ENCODE measurements around the gene SMIM21. TPM values are rescaled to one million over a fixed set of nuclear protein-coding genes. Genes with fewer than 3 reads are reported as not detected.

Gene SMIM21
- not detected for total RNA-seq

DNA sequence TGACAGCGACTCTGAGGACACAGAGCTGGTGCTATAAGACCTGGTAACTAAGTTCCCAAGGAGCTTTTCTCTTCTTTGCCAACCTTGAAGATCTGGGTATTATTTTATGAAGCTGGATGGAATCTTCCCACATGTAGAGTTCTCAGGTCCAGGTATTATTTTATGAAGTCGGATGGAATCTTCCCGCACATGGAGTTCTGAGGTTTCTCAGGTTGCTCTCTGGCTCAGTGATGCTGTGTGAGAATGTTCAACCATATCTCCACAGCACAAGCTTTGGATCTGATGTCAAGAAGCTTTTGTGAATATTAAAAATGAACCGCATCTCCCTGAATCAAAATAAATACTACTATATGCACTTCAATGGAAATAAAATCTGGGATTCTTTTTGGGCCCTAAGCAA is at the start of gene SMIM21:
Gene SMIM21, minus strand, starts transcription at position 101 of the 400 bp plus-strand sequence. CDS start 140 bp downstream, outside the sequence.
- ATAC-seq (replicated peaks) = no peak
- no peaks in the 10 kb centered on the region for H3K4me1 Mint-ChIP-seq
- H3K4me3 Mint-ChIP-seq = no peak within 1 kb of the TSS
- H3K27ac Mint-ChIP-seq = no peak within 1 kb of the TSS
- no peaks in the 10 kb centered on the region for H3K36me3 Mint-ChIP-seq (ENCODE audit: low read depth)
- peaks cover 21% of the 10 kb centered on the region for H3K27me3 Mint-ChIP-seq
- no peaks in the 10 kb centered on the region for H3K9me3 Mint-ChIP-seq

DNA sequence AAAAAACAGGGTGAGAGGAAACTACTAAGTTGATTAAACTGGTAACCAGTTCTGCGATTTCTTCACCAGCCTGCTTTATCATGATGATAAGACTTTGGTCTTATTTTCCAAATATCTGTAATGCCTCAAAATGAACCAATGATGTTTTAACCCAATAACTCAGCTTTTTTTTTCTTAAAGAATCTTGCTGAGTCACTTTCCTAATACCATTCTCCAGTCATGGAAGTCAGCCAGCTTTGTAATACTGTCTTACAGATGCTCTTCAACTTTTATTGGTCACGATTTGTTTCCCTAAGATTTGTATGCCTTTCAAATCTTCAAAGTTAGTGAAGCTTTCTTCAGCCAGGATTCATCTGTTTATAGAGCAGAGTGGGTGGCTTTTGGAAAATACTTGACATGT is 47.7 kb upstream of the SMIM21 start:
- Mint-ChIP-seq H3K27me3 (peaks cover 15% of the 10 kb centered on the region), H3K4me3 (no peak overlapping the region), H3K27ac (no peak overlapping the region), H3K4me1 (no peaks in the 10 kb centered on the region), H3K36me3 (ENCODE audit: low read depth) (no peaks in the 10 kb centered on the region), H3K9me3 (no peaks in the 10 kb centered on the region)
- ATAC-seq (replicated peaks) = no peak

DNA sequence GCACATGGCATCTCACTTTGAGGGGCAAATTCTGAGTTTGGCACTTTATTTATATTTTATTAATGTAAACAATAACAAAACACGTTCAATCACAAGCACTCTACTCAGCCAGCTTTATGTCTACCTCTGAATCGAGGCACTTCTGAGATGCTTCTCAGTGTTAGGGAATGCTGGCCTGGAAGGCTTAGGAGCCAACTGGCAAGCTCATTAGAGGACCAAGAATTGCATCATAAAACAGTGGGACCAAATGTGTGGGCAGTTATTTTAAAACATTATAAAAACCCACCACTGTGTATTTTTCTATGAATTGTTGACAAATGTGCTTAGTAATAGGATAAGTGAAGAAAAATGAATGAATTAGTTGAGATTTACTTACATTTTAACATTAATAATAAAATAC is 46.8 kb upstream of the SMIM21 start:
- no peak overlapping the region for H3K4me3 Mint-ChIP-seq
- no peaks in the 10 kb centered on the region for H3K9me3 Mint-ChIP-seq
- no peaks in the 10 kb centered on the region for H3K36me3 Mint-ChIP-seq (ENCODE audit: low read depth)
- ATAC-seq (replicated peaks) = no peak
- H3K27ac Mint-ChIP-seq = no peak overlapping the region
- H3K4me1 Mint-ChIP-seq = no peaks in the 10 kb centered on the region
- peaks cover 18% of the 10 kb centered on the region for H3K27me3 Mint-ChIP-seq

DNA sequence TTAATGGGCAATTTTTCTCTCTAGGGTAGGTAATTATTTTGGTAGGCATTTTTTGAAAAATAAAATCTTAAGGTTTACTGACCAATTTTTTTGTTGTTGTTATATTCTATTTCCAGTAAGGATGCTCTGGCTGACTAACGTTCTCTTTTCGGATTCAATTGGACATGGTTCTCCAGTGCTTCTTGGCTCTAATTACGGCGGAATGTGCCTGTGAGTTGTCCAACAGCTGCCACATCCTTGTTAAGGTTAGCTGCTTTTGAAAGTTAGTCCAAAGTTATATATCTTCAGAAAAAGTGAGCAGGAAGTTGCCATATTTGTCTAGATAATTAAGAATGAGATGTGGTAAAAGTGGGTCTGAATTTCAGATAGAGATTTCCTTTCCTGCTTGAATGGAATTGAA is 45.8 kb upstream of the SMIM21 start:
- no peak overlapping the region for H3K27ac Mint-ChIP-seq
- no peak for ATAC-seq (replicated peaks)
- peaks cover 19% of the 10 kb centered on the region for H3K27me3 Mint-ChIP-seq
- no peaks in the 10 kb centered on the region for H3K9me3 Mint-ChIP-seq
- no peaks in the 10 kb centered on the region for H3K36me3 Mint-ChIP-seq (ENCODE audit: low read depth)
- H3K4me1 Mint-ChIP-seq = no peaks in the 10 kb centered on the region
- H3K4me3 Mint-ChIP-seq = no peak overlapping the region

DNA sequence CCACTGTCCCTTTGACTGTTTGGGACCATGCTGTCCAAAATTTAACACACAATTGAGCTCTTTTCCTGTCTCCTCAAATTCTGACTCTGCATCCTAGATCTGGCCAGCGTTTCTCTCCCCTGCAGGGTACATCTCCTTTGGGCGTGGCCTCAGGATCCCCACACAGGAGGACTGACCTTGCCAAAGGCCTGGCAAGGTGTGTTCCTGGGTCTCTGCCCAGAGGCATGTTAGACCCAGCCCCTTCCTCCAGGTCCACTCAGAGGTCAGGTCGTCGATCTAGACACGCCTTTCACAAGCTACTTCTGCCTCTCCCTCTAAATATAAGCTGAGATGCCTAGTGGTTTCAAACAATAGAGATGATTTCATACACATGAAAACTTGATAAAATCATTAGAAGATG is 45.4 kb upstream of the SMIM21 start:
- H3K36me3 Mint-ChIP-seq (ENCODE audit: low read depth) = no peaks in the 10 kb centered on the region
- no peak for ATAC-seq (replicated peaks)
- no peaks in the 10 kb centered on the region for H3K9me3 Mint-ChIP-seq
- H3K27me3 Mint-ChIP-seq = peaks cover 19% of the 10 kb centered on the region
- H3K4me3 Mint-ChIP-seq = no peak overlapping the region
- no peak overlapping the region for H3K27ac Mint-ChIP-seq
- H3K4me1 Mint-ChIP-seq = no peaks in the 10 kb centered on the region

DNA sequence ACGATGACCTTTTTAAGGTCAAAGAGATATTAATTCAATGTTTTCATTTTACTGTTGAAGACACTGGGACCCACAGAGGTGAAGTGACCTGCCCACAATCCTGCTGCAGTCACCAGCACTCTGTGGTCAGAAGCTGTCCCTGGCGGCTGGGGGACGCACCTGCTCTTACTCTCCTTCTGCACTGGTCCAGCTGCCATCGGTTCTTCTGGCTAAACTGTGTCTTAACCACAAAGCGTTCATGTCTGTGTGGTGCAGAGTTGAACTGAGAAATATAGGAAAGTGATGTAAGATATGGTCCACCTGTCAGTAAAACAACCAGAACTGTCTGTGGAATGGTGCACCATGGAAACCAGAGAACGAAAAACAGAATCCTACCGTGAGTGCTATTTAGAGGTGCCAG is 44.9 kb upstream of the SMIM21 start:
- no peaks in the 10 kb centered on the region for H3K4me1 Mint-ChIP-seq
- no peaks in the 10 kb centered on the region for H3K9me3 Mint-ChIP-seq
- no peak overlapping the region for H3K27ac Mint-ChIP-seq
- H3K36me3 Mint-ChIP-seq (ENCODE audit: low read depth) = no peaks in the 10 kb centered on the region
- peaks cover 22% of the 10 kb centered on the region for H3K27me3 Mint-ChIP-seq
- no peak for ATAC-seq (replicated peaks)
- no peak overlapping the region for H3K4me3 Mint-ChIP-seq

DNA sequence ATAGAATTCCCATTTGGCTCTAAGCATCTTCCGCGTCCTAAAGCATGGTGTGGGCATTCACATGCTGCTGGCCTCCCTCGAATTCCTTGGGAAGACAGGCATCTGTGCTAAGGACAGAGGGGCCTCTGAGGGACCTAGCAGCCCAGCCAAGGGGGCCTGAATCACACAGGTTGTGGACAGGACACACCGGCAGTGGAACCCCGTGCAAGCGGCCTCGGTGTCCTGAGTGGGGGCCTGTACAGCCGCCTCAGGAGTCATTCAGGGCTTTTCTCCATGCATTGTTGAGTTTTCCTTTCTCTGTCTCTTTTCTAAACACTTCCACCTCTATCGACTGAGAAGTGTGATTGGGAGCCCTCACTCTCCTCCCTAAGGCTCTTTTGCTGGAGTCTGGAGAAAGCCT is 44.3 kb upstream of the SMIM21 start:
- no peaks in the 10 kb centered on the region for H3K36me3 Mint-ChIP-seq (ENCODE audit: low read depth)
- ATAC-seq (replicated peaks) = no peak
- no peaks in the 10 kb centered on the region for H3K9me3 Mint-ChIP-seq
- H3K4me1 Mint-ChIP-seq = no peaks in the 10 kb centered on the region
- H3K4me3 Mint-ChIP-seq = no peak overlapping the region
- peaks cover 20% of the 10 kb centered on the region for H3K27me3 Mint-ChIP-seq
- no peak overlapping the region for H3K27ac Mint-ChIP-seq

DNA sequence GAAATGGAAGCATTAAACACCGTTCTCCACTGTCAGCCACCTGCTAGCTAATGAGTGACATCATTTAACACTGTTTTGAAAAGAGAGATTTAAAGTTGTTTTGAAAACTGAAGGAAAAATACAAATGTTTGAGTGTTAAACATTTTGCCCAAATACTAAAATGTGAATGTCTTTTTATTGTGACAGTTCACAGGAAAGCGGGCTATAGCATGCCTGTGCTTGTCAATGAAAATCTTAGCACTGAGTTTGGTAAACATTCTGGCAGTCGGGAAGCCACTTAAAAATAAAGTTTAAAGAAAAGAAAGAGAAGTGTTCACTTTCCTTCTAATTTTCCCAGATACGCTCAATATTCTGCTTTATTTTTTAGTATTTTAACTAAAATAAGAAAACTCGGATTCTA is 40.3 kb upstream of the SMIM21 start:
- H3K36me3 Mint-ChIP-seq (ENCODE audit: low read depth) = no peaks in the 10 kb centered on the region
- no peak overlapping the region for H3K4me3 Mint-ChIP-seq
- H3K27ac Mint-ChIP-seq = no peak overlapping the region
- H3K27me3 Mint-ChIP-seq = peaks cover 22% of the 10 kb centered on the region
- H3K9me3 Mint-ChIP-seq = no peaks in the 10 kb centered on the region
- no peaks in the 10 kb centered on the region for H3K4me1 Mint-ChIP-seq
- no peak for ATAC-seq (replicated peaks)

DNA sequence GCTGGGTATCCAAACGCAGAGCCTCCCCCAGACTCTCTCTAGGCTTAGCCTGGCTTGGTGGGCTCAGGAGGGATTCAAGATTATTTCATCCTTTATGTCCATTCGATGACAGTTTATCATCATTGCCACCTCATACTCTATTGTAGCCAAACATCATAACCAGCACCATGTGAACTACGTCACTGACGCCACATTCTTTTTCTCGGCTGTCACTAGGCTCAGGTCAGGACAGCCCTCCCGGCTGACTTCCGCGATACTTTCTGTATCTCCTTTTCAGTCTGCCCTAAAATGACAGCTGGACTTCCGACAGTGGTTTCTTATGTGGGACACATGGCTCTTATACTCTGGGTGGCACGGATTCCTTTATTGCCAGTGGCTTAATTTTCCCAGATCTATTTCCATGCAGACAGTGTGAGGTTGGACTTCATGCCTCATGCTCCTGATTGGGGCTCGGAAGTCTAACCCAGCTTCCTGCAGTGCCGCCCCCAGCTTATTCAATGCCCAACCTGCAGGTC is 39.8 kb upstream of the SMIM21 start:
- no peak overlapping the region for H3K4me3 Mint-ChIP-seq
- H3K27me3 Mint-ChIP-seq = peaks cover 25% of the 10 kb centered on the region
- H3K27ac Mint-ChIP-seq = no peak overlapping the region
- H3K9me3 Mint-ChIP-seq = no peaks in the 10 kb centered on the region
- ATAC-seq (replicated peaks) = no peak
- no peaks in the 10 kb centered on the region for H3K36me3 Mint-ChIP-seq (ENCODE audit: low read depth)
- no peaks in the 10 kb centered on the region for H3K4me1 Mint-ChIP-seq

DNA sequence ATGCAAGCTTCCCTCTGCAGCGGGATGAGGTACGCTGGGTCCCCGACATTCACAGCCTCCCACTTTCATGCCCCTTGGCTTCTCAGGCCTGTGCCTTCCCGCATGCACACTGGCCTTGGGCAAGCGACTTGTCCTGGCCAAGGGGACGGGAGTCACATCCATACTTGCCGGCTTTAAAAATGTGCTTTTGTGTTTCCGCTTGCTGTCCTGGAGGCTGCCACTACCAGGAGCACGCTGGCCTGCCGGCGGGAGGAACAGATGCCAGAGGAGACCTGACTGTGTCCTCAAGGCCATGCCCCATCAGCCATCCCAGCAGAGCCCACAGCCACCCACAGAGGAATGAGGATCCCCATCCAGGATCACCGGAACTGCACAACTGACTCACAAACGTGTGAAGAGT is 36.9 kb upstream of the SMIM21 start:
- Mint-ChIP-seq H3K4me1 (no peaks in the 10 kb centered on the region), H3K4me3 (no peak overlapping the region), H3K27me3 (peaks cover 25% of the 10 kb centered on the region), H3K36me3 (ENCODE audit: low read depth) (no peaks in the 10 kb centered on the region), H3K9me3 (no peaks in the 10 kb centered on the region), H3K27ac (no peak overlapping the region)
- no peak for ATAC-seq (replicated peaks)

DNA sequence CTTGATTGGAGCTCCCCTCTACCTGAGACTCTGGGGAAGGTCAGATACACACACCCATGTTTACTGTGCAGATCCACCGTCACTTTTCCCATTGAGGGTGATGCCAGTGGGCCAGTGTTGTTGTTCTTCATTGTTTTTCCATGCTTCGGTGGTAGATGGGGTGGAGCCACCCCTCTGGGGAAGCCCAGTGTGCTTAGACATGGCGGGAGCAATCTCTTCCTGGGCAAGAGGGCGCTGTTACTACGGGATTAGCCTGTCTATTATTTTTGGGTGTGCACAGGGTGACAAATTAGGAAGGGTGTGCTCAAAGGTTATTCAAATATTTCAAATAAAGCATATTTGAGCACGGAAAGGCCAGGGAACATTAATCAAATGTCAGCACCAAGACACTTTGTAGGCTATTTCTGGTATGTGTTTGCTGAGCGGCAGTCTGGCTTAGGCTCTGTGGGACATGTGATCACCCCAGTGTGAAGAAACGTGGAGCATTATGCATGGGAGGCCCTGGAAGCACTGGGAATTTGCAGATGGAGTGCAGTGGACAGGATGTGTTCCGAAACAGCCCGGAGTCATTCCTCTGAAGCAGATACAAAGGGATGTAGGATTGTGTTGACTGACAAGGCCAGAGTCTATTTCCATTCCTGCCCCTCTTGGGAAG is 34.8 kb upstream of the SMIM21 start:
- Mint-ChIP-seq H3K27me3 (peaks cover 30% of the 10 kb centered on the region), H3K4me3 (no peak overlapping the region), H3K36me3 (ENCODE audit: low read depth) (no peaks in the 10 kb centered on the region), H3K9me3 (peaks cover 4% of the 10 kb centered on the region), H3K27ac (no peak overlapping the region), H3K4me1 (no peaks in the 10 kb centered on the region)
- ATAC-seq (replicated peaks) = no peak

DNA sequence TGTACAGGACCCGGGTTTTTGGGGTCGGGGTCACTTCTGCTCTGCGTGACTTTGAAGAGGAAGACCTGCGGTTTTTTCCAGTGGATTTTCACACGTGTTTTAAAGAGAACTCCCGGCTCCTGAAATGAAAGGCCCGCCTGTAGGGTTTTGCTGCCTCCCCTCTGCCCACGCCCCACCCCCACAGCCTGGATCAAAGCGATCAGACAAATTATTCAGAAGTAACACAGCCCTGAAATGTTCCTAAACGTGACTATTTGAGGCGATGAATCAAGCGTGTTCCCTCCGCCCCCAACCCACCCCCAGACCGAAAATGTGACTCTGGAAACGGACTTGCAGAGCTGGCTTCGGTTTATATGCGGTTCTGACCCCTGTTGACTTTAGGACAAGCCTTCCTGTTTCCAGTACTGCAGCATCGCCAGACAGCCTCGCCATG is 28.7 kb upstream of the SMIM21 start:
- H3K4me1 Mint-ChIP-seq = no peaks in the 10 kb centered on the region
- peak overlapping the region; percentile 51 for H3K4me3 Mint-ChIP-seq
- H3K27ac Mint-ChIP-seq = no peak overlapping the region
- peaks cover 46% of the 10 kb centered on the region for H3K27me3 Mint-ChIP-seq
- H3K36me3 Mint-ChIP-seq (ENCODE audit: low read depth) = no peaks in the 10 kb centered on the region
- no peak for ATAC-seq (replicated peaks)
- peaks cover 4% of the 10 kb centered on the region for H3K9me3 Mint-ChIP-seq

DNA sequence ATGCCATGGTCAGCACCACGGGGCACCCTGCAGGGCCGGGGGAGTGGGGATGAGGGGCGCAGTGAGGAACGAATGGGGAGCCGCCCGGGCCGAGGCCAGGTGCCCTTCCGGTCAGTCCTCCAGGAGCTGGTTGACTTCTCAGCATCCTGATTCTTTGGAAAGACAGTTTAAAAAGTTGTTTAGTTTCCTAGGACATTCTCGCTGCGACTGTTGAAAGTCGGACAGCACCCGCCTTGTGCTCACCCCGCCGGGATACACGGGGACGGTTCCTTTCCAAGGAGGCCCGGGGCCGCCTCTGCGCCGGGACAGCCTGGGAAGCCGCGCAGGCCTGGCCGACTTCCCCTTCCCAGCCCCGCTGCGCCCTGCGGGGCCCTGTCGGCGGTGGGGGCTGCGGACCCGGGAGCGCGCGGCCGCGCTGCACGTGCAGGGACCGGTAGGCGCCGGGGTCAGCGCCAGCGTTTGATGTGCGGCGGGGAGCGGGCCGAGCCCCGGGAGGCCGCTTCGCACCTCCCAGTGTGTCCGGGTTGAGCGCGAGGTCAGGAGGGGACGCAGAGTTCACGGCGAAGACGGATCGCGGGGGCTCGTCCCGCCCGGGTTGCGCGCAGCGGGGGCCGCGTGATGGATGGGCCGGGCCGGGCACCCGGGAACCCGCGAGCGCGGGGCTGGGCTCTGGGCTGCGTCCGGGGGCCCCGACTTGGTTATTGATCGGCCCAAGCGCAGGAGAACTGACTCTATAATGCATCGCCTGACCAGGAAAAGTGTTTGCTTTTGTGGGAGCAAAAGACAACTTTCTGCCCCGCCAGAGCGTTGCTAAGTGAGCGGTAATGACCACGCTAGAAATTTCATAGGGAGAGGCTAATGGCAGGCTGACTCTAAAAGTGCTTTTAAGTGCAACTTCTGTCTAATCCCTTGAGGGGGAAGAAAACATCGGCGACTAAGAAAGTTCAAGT is 28.0 kb upstream of the SMIM21 start:
- Mint-ChIP-seq H3K9me3 (peaks cover 4% of the 10 kb centered on the region), H3K27ac (no peak overlapping the region), H3K36me3 (ENCODE audit: low read depth) (no peaks in the 10 kb centered on the region), H3K27me3 (peaks cover 49% of the 10 kb centered on the region), H3K4me3 (peak overlapping the region; percentile 66), H3K4me1 (no peaks in the 10 kb centered on the region)
- no peak for ATAC-seq (replicated peaks)

DNA sequence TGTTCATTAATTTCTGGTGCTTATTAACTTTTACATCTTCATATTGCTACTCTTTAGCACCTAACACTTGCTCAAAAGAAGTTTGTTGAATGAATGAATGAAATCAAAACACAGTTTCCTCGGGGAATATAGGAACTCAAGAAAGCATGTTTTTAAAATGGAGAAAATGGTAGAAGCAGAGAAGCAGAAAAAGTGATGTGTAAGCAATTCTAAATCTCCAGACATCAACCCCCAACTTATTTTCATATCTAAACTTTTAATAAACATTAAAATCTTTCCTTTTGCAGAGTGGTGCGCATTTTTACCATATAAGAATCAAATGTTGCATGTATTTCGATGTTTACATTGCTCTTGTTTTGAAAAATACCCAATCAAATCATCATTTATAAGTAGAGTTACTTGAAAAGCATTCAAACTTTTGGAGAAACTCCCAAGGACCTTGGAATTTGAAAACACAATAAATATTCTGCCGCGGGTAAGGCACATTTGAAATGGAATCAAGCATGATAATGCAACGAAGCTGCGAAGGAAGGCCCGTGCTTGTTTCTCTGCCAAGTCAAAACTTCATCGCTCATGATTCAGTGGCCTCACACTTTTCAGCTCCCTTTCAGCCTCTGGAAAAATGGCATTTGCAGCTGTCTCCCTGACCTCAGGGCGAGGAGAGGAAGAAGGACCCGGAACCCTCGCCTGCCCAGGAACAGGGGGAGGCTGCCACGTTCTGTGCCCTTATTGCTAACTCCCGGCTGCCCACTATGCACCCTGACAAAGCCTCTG is 26.7 kb upstream of the SMIM21 start:
- H3K36me3 Mint-ChIP-seq (ENCODE audit: low read depth) = no peaks in the 10 kb centered on the region
- H3K9me3 Mint-ChIP-seq = peaks cover 5% of the 10 kb centered on the region
- H3K4me3 Mint-ChIP-seq = no peak overlapping the region
- peaks cover 54% of the 10 kb centered on the region for H3K27me3 Mint-ChIP-seq
- no peaks in the 10 kb centered on the region for H3K4me1 Mint-ChIP-seq
- H3K27ac Mint-ChIP-seq = no peak overlapping the region
- ATAC-seq (replicated peaks) = no peak

All from activated T-helper 17 cell treated with anti-CD3 and anti-CD28 coated beads, Interleukin-2, amount 50 U/mL, for 72 hours (primary cell).